ENCODE measurements around the gene SFTPD.
A peak's percentile ranks its signal among the peaks of the same experiment; 100 is the strongest.
"Not testable (repeated sequence)": the region's sequence is repeated elsewhere in the genome, so short reads cannot be mapped to it uniquely, and the experiment has no call there.

Gene SFTPD

GRCh38 chr10:79910344-79910743 lies 38.6 kb downstream of the SFTPD start:
- in situ Hi-C loops (cut with MboI; ENCODE audit: low sequenced_read_pairs, unreplicated experiment): no loop called here
- TF ChIP-seq CTCF (IDR thresholded peaks at IDR 0.05; ENCODE audit: borderline replicate concordance, control extremely low read depth, extremely low read depth, insufficient read depth, missing control alignments): no peak
- no peak for DNase-seq (ENCODE audit: low spot score)

- TF ChIP-seq CTCF (IDR thresholded peaks at IDR 0.05; ENCODE audit: borderline replicate concordance, control extremely low read depth, extremely low read depth, insufficient read depth, missing control alignments): no peak
These were observed 43.3 kb downstream of the SFTPD start for GRCh38 chr10:79905322-79906314.

GRCh38 chr10:79904671-79905321 lies 44.1 kb downstream of the SFTPD start:
- no peak for TF ChIP-seq CTCF (IDR thresholded peaks at IDR 0.05; ENCODE audit: borderline replicate concordance, control extremely low read depth, extremely low read depth, insufficient read depth, missing control alignments)
- DNase-seq (ENCODE audit: low spot score): peak; percentile 51
- in situ Hi-C loops (cut with MboI; ENCODE audit: low sequenced_read_pairs, unreplicated experiment): no loop called here

More at GRCh38 chr10:79905322-79906314, 43.3 kb downstream of the SFTPD start:
- in situ Hi-C loops (cut with MboI; ENCODE audit: low sequenced_read_pairs, unreplicated experiment): no loop called here
- no peak for DNase-seq (ENCODE audit: low spot score)

- DNase-seq (ENCODE audit: low spot score); in situ Hi-C loops (cut with MboI; ENCODE audit: low sequenced_read_pairs, unreplicated experiment): not testable (repeated sequence)
These were observed 47.3 kb downstream of the SFTPD start for GRCh38 chr10:79901571-79901970.

- DNase-seq (ENCODE audit: low spot score): no peak
- TF ChIP-seq CTCF (IDR thresholded peaks at IDR 0.05; ENCODE audit: borderline replicate concordance, control extremely low read depth, extremely low read depth, insufficient read depth, missing control alignments): no peak
- in situ Hi-C loops (cut with MboI; ENCODE audit: low sequenced_read_pairs, unreplicated experiment): no loop called here
These were observed 50.1 kb downstream of the SFTPD start for GRCh38 chr10:79898597-79899325.

- DNase-seq (ENCODE audit: low spot score); in situ Hi-C loops (cut with MboI; ENCODE audit: low sequenced_read_pairs, unreplicated experiment): not testable (repeated sequence)
These were observed 56.0 kb downstream of the SFTPD start for GRCh38 chr10:79892896-79893295.

GRCh38 chr10:79890469-79890868 lies 58.4 kb downstream of the SFTPD start:
- in situ Hi-C loops (cut with MboI; ENCODE audit: low sequenced_read_pairs, unreplicated experiment): no loop called here
- DNase-seq (ENCODE audit: low spot score): no peak
- TF ChIP-seq CTCF (IDR thresholded peaks at IDR 0.05; ENCODE audit: borderline replicate concordance, control extremely low read depth, extremely low read depth, insufficient read depth, missing control alignments): no peak

GRCh38 chr10:79888984-79889383 lies 59.9 kb downstream of the SFTPD start:
- in situ Hi-C loops (cut with MboI; ENCODE audit: low sequenced_read_pairs, unreplicated experiment); DNase-seq (ENCODE audit: low spot score): not testable (repeated sequence)

Data from GM13976 (cell line).